Mucosa of descending colon (tissue), 3 donors: Measurements from ENCODE around the gene ARHGEF38. TPM values are rescaled to one million over a fixed set of nuclear protein-coding genes. Genes with fewer than 3 reads are reported as not detected.

Source experiments
- ATAC-seq: fragments of 200-7000 bp; cut with Tn5 transposase; one replicate; pipeline ENCODE4 v1.9.1; 2020; ENCODE audit warnings: mild to moderate bottlenecking, moderate library complexity
- DNase-seq, 3 donors: peaks; one replicate each; pipeline ENCODE4 v3.0.0-alpha.2; 2020
- H3K36me3 ChIP-seq: fragments of 200-600 bp; one replicate; pipeline ENCODE4 v1.8.0; 2021; ENCODE audit warnings: low read depth, mild to moderate bottlenecking
- H3K4me1 ChIP-seq: fragments of 200-600 bp; one replicate; pipeline ENCODE4 v1.8.0; 2021; ENCODE audit warnings: low read depth, mild to moderate bottlenecking
- H3K4me3 ChIP-seq: fragments of 200-600 bp; one replicate; pipeline ENCODE4 v1.8.0; 2021; ENCODE audit warnings: mild to moderate bottlenecking
- H3K9me3 ChIP-seq: fragments of 200-600 bp; one replicate; pipeline ENCODE4 v1.8.0; 2021; ENCODE audit warnings: mild to moderate bottlenecking
- CTCF ChIP-seq: fragments of 200-600 bp; IDR thresholded peaks from one replicate; pipeline ENCODE4 v1.8.0; 2022; ENCODE audit warnings: antibody characterized with exemption, mild to moderate bottlenecking
- intact Hi-C, 2 donors: fragments of 100-400 bp; cut with DNase I in 1 of 2; cut with micrococcal nuclease in 1 of 2; formaldehyde crosslinking; loops; one replicate each; pipeline versions ENCODE4 v1.11.0 to v1.11.1; 2022; cut with DNase I, micrococcal nuclease
- total RNA-seq, 3 donors: library from RNA; stranded (reverse); fragmentation: NEBNext Ultra II Directional in 2 of 3; extraction: Animal tissue kit (Norgen Biotek cat#: 25700) in 2 of 3; gene quantifications; one replicate each; pipeline versions ENCODE4 v1.2.1 to v1.2.4, GENCODE V29; 2021 to 2023
- donor health status: DM: no; HTN: no; CAD: no; lungs with moderate emphysema.
- donor health status: DM: no; HTN: no; CAD: no.
- donor health status: DM: no; HTN: yes; CAD: no.

Gene ARHGEF38
- total RNA-seq, 3 donors from 2014 or later, result 6.1 to 21.1 (median 17.8) TPM

GRCh38 chr4:105631818-105632400 is 79.5 kb downstream of the ARHGEF38 start:
- intact Hi-C loops, result loop anchor here in 1 of 2 donors (5.0 kb wide), 1 partner anchor 110 kb away; no protein-coding TSS in a partner anchor
- TF ChIP-seq CTCF, result peak; percentile 18
- DNase-seq, result no peak
- H3K4me1 ChIP-seq, result peaks cover 10% of the 10 kb centered on the region
- no peaks in the 10 kb centered on the region for H3K36me3 ChIP-seq
- no peak overlapping the region for H3K4me3 ChIP-seq
- H3K9me3 ChIP-seq, result no peaks in the 10 kb centered on the region
- no peak for ATAC-seq

- no peak for DNase-seq
- intact Hi-C loops, result loop anchor here in 1 of 2 donors (5.0 kb wide), 1 partner anchor 110 kb away; no protein-coding TSS in a partner anchor
- TF ChIP-seq CTCF, result no peak
- no peaks in the 10 kb centered on the region for H3K9me3 ChIP-seq
- H3K4me1 ChIP-seq, result peaks cover 10% of the 10 kb centered on the region
- no peaks in the 10 kb centered on the region for H3K36me3 ChIP-seq
- no peak for ATAC-seq
- no peak overlapping the region for H3K4me3 ChIP-seq
These were observed 80.2 kb downstream of the ARHGEF38 start for GRCh38 chr4:105632599-105632998.

GRCh38 chr4:105633241-105633640 is 80.8 kb downstream of the ARHGEF38 start:
- peak; percentile 81 for ATAC-seq
- Histone ChIP-seq H3K4me3 (no peak overlapping the region), H3K36me3 (no peaks in the 10 kb centered on the region), H3K9me3 (no peaks in the 10 kb centered on the region), H3K4me1 (peaks cover 10% of the 10 kb centered on the region)
- intact Hi-C loops, result loop anchor here in 1 of 2 donors (5.0 kb wide), 1 partner anchor 111 kb away; no protein-coding TSS in a partner anchor
- no peak for TF ChIP-seq CTCF
- DNase-seq, result no peak

- peaks cover 10% of the 10 kb centered on the region for H3K4me1 ChIP-seq
- DNase-seq (no peak), ATAC-seq (no peak)
- H3K4me3 ChIP-seq, result no peak overlapping the region
- TF ChIP-seq CTCF, result no peak
- intact Hi-C loops, result loop anchor here in 1 of 2 donors (5.0 kb wide), 1 partner anchor 112 kb away; no protein-coding TSS in a partner anchor
- no peaks in the 10 kb centered on the region for H3K9me3 ChIP-seq
- no peaks in the 10 kb centered on the region for H3K36me3 ChIP-seq
These were observed 82.1 kb downstream of the ARHGEF38 start for GRCh38 chr4:105634402-105635080.

- H3K9me3 ChIP-seq, result no peaks in the 10 kb centered on the region
- intact Hi-C loops, result no loop called here
- DNase-seq (peak; percentile 46 to 81 (median 54)), ATAC-seq (peak; percentile 82)
- TF ChIP-seq CTCF, result no peak
- no peak overlapping the region for H3K4me3 ChIP-seq
- H3K36me3 ChIP-seq, result no peaks in the 10 kb centered on the region
- H3K4me1 ChIP-seq, result peaks cover 10% of the 10 kb centered on the region
These were observed 85.2 kb downstream of the ARHGEF38 start for GRCh38 chr4:105637408-105638176.
